H9 (cell line): ENCODE data around the gene RGS8. TPM values are rescaled to one million over a fixed set of nuclear protein-coding genes. Genes with fewer than 3 reads are reported as not detected.

Experiments
- DNase-seq: peaks from one replicate; pipeline ENCODE4 v3.0.0-alpha.2; 2017
- H2AFZ ChIP-seq: one replicate; pipeline ENCODE4 v1.6.1; 2013; ENCODE audit warnings: mild to moderate bottlenecking, low read length, control low read depth, moderate library complexity
- H2AK5ac ChIP-seq: 2 replicates; pipeline ENCODE4 v1.6.1; 2013; ENCODE audit warnings: low read length, control low read depth, mixed read lengths; ENCODE audit not compliant: insufficient read length
- H2BK120ac ChIP-seq: one replicate; pipeline ENCODE4 v1.6.1; 2013; ENCODE audit warnings: low read depth, mild to moderate bottlenecking, low read length, control low read depth, inconsistent platforms; ENCODE audit not compliant: poor library complexity, severe bottlenecking
- H2BK12ac ChIP-seq: 2 replicates; pipeline ENCODE4 v1.6.1; 2013; ENCODE audit warnings: low read length, control low read depth, mixed read lengths, low read depth; ENCODE audit not compliant: insufficient read length
- H2BK15ac ChIP-seq: 2 replicates; pipeline ENCODE4 v1.6.1; 2013; ENCODE audit warnings: low read depth, low read length, control low read depth
- H2BK20ac ChIP-seq: one replicate; pipeline ENCODE4 v1.6.1; 2013; ENCODE audit warnings: low read depth, mild to moderate bottlenecking, low read length, control low read depth, inconsistent platforms; ENCODE audit not compliant: poor library complexity, severe bottlenecking
- H2BK5ac ChIP-seq: 2 replicates; pipeline ENCODE4 v1.6.1; 2013; ENCODE audit warnings: low read length, control low read depth, mixed read lengths; ENCODE audit not compliant: insufficient read length
- H3K14ac ChIP-seq: 2 replicates; pipeline ENCODE4 v1.6.1; 2013; ENCODE audit warnings: low read length, control low read depth; ENCODE audit not compliant: insufficient read depth
- H3K18ac ChIP-seq: 2 replicates; pipeline ENCODE4 v1.6.1; 2013; ENCODE audit warnings: low read depth, mild to moderate bottlenecking, mixed read lengths, low read length, control low read depth; ENCODE audit not compliant: insufficient read length
- H3K23ac ChIP-seq: 2 replicates; pipeline ENCODE4 v1.6.1; 2013; ENCODE audit warnings: low read length, control low read depth, mixed read lengths, low read depth; ENCODE audit not compliant: insufficient read length
- H3K23me2 ChIP-seq: 2 replicates; pipeline ENCODE4 v1.6.1; 2013; ENCODE audit warnings: low read depth, mild to moderate bottlenecking, mixed read lengths, low read length, control low read depth; ENCODE audit not compliant: insufficient read length, poor library complexity, severe bottlenecking
- H3K27ac ChIP-seq: 2 replicates; pipeline ENCODE4 v1.5.1; 2013; ENCODE audit warnings: low read length, control low read depth, mixed read lengths, low read depth; ENCODE audit not compliant: insufficient read length
- H3K27me3 ChIP-seq: 2 replicates; pipeline ENCODE4 v1.6.1; 2013; ENCODE audit warnings: low read length, control low read depth, inconsistent platforms; ENCODE audit not compliant: insufficient read depth
- H3K4ac ChIP-seq: 2 replicates; pipeline ENCODE4 v1.6.1; 2013; ENCODE audit warnings: low read depth, mild to moderate bottlenecking, control low read depth, inconsistent platforms, low read length, moderate library complexity
- H3K4me1 ChIP-seq: 2 replicates; pipeline ENCODE4 v1.6.1; 2013; ENCODE audit warnings: low read length, control low read depth, inconsistent platforms; ENCODE audit not compliant: insufficient read depth
- H3K4me2 ChIP-seq: 2 replicates; pipeline ENCODE4 v1.6.1; 2013; ENCODE audit warnings: low read length, control low read depth, mixed read lengths; ENCODE audit not compliant: insufficient read length, insufficient read depth
- H3K56ac ChIP-seq: 2 replicates; pipeline ENCODE4 v1.6.1; 2013; ENCODE audit warnings: low read depth, mild to moderate bottlenecking, mixed read lengths, low read length, control low read depth; ENCODE audit not compliant: insufficient read length
- H3K79me1 ChIP-seq: 2 replicates; pipeline ENCODE4 v1.6.1; 2013; ENCODE audit warnings: low read depth, mild to moderate bottlenecking, moderate library complexity, low read length, control low read depth, inconsistent platforms; ENCODE audit not compliant: insufficient read depth, poor library complexity, severe bottlenecking
- H3K79me2 ChIP-seq: 2 replicates; pipeline ENCODE4 v1.6.1; 2013; ENCODE audit warnings: low read length, control low read depth, inconsistent platforms; ENCODE audit not compliant: insufficient read depth
- H3K9ac ChIP-seq: 2 replicates; pipeline ENCODE4 v1.6.1; 2013; ENCODE audit warnings: low read length, control low read depth, mixed read lengths; ENCODE audit not compliant: insufficient read length; ENCODE audit errors: extremely low read depth
- H3K9me3 ChIP-seq: one replicate; pipeline ENCODE4 v1.6.1; 2013; ENCODE audit warnings: low read depth, low read length, inconsistent platforms; ENCODE audit not compliant: control insufficient read depth
- H3T11ph ChIP-seq: one replicate; pipeline ENCODE4 v1.6.1; 2013; ENCODE audit warnings: mild to moderate bottlenecking, low read length, control low read depth, inconsistent platforms
- H4K20me1 ChIP-seq: one replicate; pipeline ENCODE4 v1.6.1; 2013; ENCODE audit not compliant: control insufficient read depth, insufficient read length, insufficient read depth
- H4K5ac ChIP-seq: 2 replicates; pipeline ENCODE4 v1.6.1; 2013; ENCODE audit warnings: low read depth, mild to moderate bottlenecking, mixed read lengths, low read length, control low read depth; ENCODE audit not compliant: insufficient read length
- H4K8ac ChIP-seq: replicated peaks from 2 replicates; pipeline ENCODE4 v1.6.1; 2013; ENCODE audit warnings: low read length, control low read depth, mixed read lengths, low read depth; ENCODE audit not compliant: insufficient read length
- H4K91ac ChIP-seq: 2 replicates; pipeline ENCODE4 v1.6.1; 2013; ENCODE audit warnings: low read depth, mild to moderate bottlenecking, moderate library complexity, mixed read lengths, low read length, control low read depth; ENCODE audit not compliant: insufficient read length
- H3K27ac Mint-ChIP-seq, 3 experiments: 2 replicates in 2 of 3; 3 replicates in 1 of 3; pipeline ENCODE4 v1.8.0; 2020 to 2021; ENCODE audit warnings: mixed read lengths in 3 of 3, mild to moderate bottlenecking in 1 of 3, moderate library complexity in 1 of 3
- H3K27me3 Mint-ChIP-seq: 2 replicates; pipeline ENCODE4 v1.8.0; 2021; ENCODE audit warnings: low read depth, mild to moderate bottlenecking, moderate library complexity, mixed read lengths
- H3K36me3 Mint-ChIP-seq, 3 experiments: 2 replicates in 2 of 3; 3 replicates in 1 of 3; pipeline ENCODE4 v1.8.0; 2020 to 2021; ENCODE audit warnings: low read depth in 3 of 3, mixed read lengths in 3 of 3; ENCODE audit not compliant: insufficient read depth in 1 of 3
- H3K4me1 Mint-ChIP-seq, 2 experiments: 2 replicates each; pipeline ENCODE4 v1.8.0; 2020; ENCODE audit warnings: mixed read lengths in 2 of 2
- H3K4me3 Mint-ChIP-seq, 2 experiments: 2 replicates in 1 of 2; 3 replicates in 1 of 2; pipeline ENCODE4 v1.8.0; 2020 to 2021; ENCODE audit warnings: mild to moderate bottlenecking in 2 of 2, mixed read lengths in 2 of 2, moderate library complexity in 1 of 2
- H3K9me3 Mint-ChIP-seq, 2 experiments: 2 replicates in 1 of 2; 3 replicates in 1 of 2; pipeline ENCODE4 v1.8.0; 2020; ENCODE audit warnings: mild to moderate bottlenecking in 2 of 2, mixed read lengths in 2 of 2, moderate library complexity in 1 of 2
- WGBS: extraction: QIAGEN DNeasy Blood & Tissue Kit; methylation state at CpG from one replicate; pipeline ENCODE4 v1.1.7; 2013; ENCODE audit warnings: missing lambda C conversion rate, low lambda C conversion rate, mixed read lengths; ENCODE audit not compliant: insufficient read length; ENCODE audit errors: extremely low coverage; 5-methylcytosine and 5-hydroxymethylcytosine counted together
- total RNA-seq: library from RNA; stranded (reverse); gene quantifications from 2 replicates; pipeline ENCODE4 v1.2.1, GENCODE V29; 2021
- TF ChIP-seq, protein P1 (sequence below): fragments of 200-600 bp; sonication (generic); conservative IDR thresholded peaks from 3 replicates; pipeline ENCODE4 v1.8.0; 2021; ENCODE audit warnings: antibody characterized with exemption, mild to moderate bottlenecking

The RGS8 gene
- total RNA-seq, 1 experiment from 2014 or later, result not detected

DNA sequence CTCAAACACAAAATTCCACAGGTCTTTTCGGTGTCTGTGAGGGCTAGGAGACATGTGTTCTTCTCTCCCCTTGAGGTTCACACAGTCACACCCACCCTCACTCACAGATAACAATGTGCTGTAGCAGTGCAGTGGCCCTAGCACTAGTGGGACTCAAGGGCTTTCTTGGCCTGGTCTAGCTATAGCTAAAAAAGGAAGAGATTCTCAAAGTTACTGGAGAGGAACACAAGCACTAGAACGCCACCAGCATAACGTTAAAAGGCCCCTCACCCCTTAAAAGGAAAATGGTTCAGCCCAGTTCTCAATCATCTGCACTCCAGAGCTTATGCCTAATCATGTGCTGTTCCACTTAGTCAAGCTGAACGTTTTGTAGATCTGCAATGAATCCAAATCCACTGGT, 39.5 kb downstream of the RGS8 start:
- Histone ChIP-seq H3K4ac (no peak overlapping the region), H3K9ac (no peak overlapping the region), H3K79me1 (no peaks in the 10 kb centered on the region), H4K5ac (no peak overlapping the region), H3T11ph (no peak overlapping the region), H2BK5ac (no peak overlapping the region), H3K18ac (no peak overlapping the region), H2AK5ac (no peak overlapping the region), H3K27ac (no peak overlapping the region), H2BK15ac (no peak overlapping the region), H3K9me3 (no peaks in the 10 kb centered on the region), H4K8ac (no peak overlapping the region), H3K14ac (no peak overlapping the region), H4K20me1 (no peaks in the 10 kb centered on the region), H4K91ac (no peak overlapping the region), H2BK12ac (no peak overlapping the region), H3K4me2 (no peak overlapping the region), H3K56ac (no peak overlapping the region), H2AFZ (no peak overlapping the region), H3K23ac (no peak overlapping the region), H3K4me1 (no peaks in the 10 kb centered on the region), H3K27me3 (no peaks in the 10 kb centered on the region), H2BK20ac (no peak overlapping the region), H3K79me2 (no peaks in the 10 kb centered on the region), H3K23me2 (no peaks in the 10 kb centered on the region), H2BK120ac (no peak overlapping the region)
- DNase-seq, result no peak
- Mint-ChIP-seq H3K27ac (no peak overlapping the region), H3K4me3 (no peak overlapping the region), H3K9me3 (no peaks in the 10 kb centered on the region), H3K36me3 (no peaks in the 10 kb centered on the region), H3K4me1 (no peaks in the 10 kb centered on the region; a peak in 2 of 4 replicates), H3K27me3 (peaks cover 2% of the 10 kb centered on the region)
- no CpG with 5 or more reads among the region's 4 CpGs for WGBS
- TF ChIP-seq, protein P1, sequence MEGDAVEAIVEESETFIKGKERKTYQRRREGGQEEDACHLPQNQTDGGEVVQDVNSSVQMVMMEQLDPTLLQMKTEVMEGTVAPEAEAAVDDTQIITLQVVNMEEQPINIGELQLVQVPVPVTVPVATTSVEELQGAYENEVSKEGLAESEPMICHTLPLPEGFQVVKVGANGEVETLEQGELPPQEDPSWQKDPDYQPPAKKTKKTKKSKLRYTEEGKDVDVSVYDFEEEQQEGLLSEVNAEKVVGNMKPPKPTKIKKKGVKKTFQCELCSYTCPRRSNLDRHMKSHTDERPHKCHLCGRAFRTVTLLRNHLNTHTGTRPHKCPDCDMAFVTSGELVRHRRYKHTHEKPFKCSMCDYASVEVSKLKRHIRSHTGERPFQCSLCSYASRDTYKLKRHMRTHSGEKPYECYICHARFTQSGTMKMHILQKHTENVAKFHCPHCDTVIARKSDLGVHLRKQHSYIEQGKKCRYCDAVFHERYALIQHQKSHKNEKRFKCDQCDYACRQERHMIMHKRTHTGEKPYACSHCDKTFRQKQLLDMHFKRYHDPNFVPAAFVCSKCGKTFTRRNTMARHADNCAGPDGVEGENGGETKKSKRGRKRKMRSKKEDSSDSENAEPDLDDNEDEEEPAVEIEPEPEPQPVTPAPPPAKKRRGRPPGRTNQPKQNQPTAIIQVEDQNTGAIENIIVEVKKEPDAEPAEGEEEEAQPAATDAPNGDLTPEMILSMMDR, result no peak
